Activated CD4-positive, alpha-beta memory T cell treated with anti-CD3 and anti-CD28 coated beads for 36 hours (primary cell): Measurements from ENCODE around the gene STAM2. TPM values are rescaled to one million over a fixed set of nuclear protein-coding genes. Genes with fewer than 3 reads are reported as not detected.
"Not testable (repeated sequence)": the region's sequence is repeated elsewhere in the genome, so short reads cannot be mapped to it uniquely, and the experiment has no call there.

Experiments
- CTCF ChIA-PET: fragments of 350-600 bp; sonication (Branson Sonifier 250); formaldehyde crosslinking; loops from one replicate; lab custom pipeline; 2021; ENCODE audit warnings: antibody characterized with exemption, inconsistent platforms; lab: Charles Lee
- POLR2A ChIA-PET: fragments of 350-600 bp; sonication (Branson Sonifier 250); formaldehyde crosslinking; loops from one replicate; lab custom pipeline; 2021; ENCODE audit warnings: antibody characterized with exemption; lab: Charles Lee
- DNase-seq: peaks from one replicate; pipeline ENCODE4 v3.0.0-alpha.2; 2020
- H3K27ac Mint-ChIP-seq: one replicate; pipeline ENCODE4 v1.8.0; 2021; ENCODE audit warnings: mixed read lengths
- H3K27me3 Mint-ChIP-seq: one replicate; pipeline ENCODE4 v1.8.0; 2021; ENCODE audit warnings: mixed read lengths
- H3K36me3 Mint-ChIP-seq: one replicate; pipeline ENCODE4 v1.8.0; 2021; ENCODE audit warnings: mixed read lengths
- H3K4me1 Mint-ChIP-seq: one replicate; pipeline ENCODE4 v1.8.0; 2021; ENCODE audit warnings: low read depth, mixed read lengths
- H3K4me3 Mint-ChIP-seq: one replicate; pipeline ENCODE4 v1.8.0; 2021; ENCODE audit warnings: mild to moderate bottlenecking, mixed read lengths
- H3K9me3 Mint-ChIP-seq: one replicate; pipeline ENCODE4 v1.8.0; 2021; ENCODE audit warnings: mixed read lengths
- intact Hi-C: fragments of 100-400 bp; cut with micrococcal nuclease; formaldehyde crosslinking; loops from one replicate; pipeline ENCODE4 v1.15.1; 2023
- total RNA-seq, 2 experiments: library from RNA; stranded (reverse); gene quantifications; one replicate each; pipeline ENCODE4 v1.2.3, GENCODE V29; 2021

The STAM2 gene
- total RNA-seq, 2 experiments from 2014 or later: 16.4 to 17.6 TPM

DNA sequence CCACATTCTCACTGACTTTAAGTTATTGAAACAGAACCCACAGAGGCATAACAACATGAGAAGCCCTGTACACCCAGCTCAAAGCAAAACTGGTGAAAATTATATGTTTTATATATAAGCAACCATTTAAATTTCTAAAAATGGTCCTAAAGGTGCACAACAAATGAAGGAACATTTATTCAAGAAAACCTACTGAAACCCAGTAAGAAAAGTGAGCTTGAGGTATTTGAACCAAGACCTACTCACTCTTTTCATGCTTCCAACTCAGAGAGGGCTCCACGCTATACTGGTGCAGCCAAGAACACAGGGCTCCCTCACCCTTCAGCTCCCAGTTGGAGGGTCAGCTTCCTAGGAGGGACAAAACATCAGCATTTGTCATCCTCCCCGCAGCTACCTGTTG lies 74.6 kb downstream of the STAM2 start:
- CTCF ChIA-PET: interaction anchor here (1.9 kb wide), 1 partner anchor 534 kb away, joined by 5 read pairs; no protein-coding TSS in a partner anchor
- Mint-ChIP-seq H3K4me1 (peaks cover 19% of the 10 kb centered on the region), H3K27me3 (peaks cover 36% of the 10 kb centered on the region), H3K4me3 (no peak overlapping the region), H3K36me3 (no peaks in the 10 kb centered on the region), H3K9me3 (no peaks in the 10 kb centered on the region), H3K27ac (no peak overlapping the region)
- intact Hi-C loops: no loop called here
- POLR2A ChIA-PET: no interaction called here
- DNase-seq: no peak

DNA sequence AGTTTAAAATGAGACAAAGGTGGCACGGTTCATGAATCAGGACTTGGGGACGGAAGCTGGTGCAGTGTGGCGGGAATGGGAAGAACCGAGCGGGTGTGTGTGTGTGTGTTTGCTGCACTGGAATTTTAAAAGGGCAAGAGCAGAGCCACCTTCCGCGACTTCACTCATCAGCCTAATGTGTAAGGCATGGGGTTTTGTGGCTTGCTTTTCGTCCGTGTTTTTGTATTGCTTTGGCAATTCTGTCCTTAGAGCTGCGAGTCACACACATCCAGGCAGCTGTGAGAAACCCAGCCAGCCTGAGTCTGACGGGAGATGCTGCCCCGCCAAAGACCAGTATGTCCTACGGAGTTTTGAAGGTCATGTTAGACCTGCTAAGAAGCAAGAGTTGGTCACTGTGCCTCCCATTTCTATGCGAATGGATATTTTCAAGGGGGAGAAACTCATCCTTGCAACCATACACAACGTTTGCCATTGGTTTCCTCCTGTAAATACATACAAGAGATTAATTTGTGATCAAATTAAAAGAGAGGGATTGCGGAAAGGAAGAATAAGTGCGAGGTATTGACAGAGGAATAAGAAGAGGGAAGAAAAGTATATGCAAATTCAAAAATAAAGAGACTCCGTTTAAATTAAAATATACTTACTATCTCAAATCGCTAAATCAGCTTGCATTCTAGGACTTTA lies 76.1 kb downstream of the STAM2 start:
- H3K9me3 Mint-ChIP-seq: no peaks in the 10 kb centered on the region
- H3K27ac Mint-ChIP-seq: no peak overlapping the region
- peak; percentile 14 for DNase-seq
- peaks cover 19% of the 10 kb centered on the region for H3K4me1 Mint-ChIP-seq
- peaks cover 41% of the 10 kb centered on the region for H3K27me3 Mint-ChIP-seq
- H3K4me3 Mint-ChIP-seq: peak overlapping the region; percentile 63
- H3K36me3 Mint-ChIP-seq: no peaks in the 10 kb centered on the region
- CTCF ChIA-PET: interaction anchor here (0.6 to 1.9 kb wide), 2 partner anchors 529 to 536 kb away, joined by 3 to 5 read pairs; no protein-coding TSS in a partner anchor
- intact Hi-C loops: loop anchor here (5.0 kb wide), 1 partner anchor 78 kb away; the partner anchor contains the start of gene STAM2
- POLR2A ChIA-PET: no interaction called here

DNA sequence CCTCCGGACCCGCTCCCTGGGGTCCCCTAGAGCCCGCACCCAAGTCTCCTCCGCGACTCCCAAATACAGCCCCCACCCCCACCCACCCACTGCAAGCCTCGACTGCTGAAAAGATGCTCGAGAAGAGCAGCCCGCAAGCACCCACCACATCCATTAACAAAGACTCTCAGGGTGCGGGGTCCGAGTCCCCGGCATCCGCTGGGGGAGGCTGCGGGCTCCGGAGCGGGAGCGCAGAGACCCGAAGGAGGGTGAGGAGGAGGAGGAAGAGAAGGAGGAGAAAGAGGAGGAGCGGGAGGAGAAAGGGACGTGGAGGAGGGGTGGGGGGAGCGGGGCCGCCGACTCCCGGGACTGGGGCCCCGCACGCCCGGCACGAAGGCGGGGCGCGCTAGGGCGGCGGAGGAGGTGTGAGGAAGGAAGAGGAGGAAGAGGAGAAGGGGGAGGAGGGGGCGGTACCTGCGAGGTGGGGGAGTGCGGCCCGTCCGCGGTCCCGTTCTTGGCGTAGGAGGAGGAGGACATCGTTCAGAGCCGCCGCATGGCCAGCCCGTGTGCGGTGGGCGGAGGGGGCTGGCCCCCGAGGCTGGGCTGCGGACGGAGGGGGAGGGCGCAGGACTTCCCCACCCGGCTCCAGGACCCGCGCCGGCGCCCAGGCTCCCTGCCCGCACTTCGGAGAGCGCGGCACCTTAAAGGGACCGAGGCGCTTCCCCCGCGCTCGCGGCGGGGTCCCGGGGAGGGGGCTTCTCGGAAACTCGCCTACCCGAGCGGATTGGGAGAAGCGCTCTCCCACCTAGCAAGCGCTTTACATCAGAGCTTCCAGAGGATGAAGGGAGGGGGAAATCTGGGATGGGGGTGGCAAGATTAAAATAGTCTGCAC lies 76.8 kb downstream of the STAM2 start, which contains the start of gene CACNB4:
Gene CACNB4, minus strand, starts transcription at position 549 of the 871 bp plus-strand sequence.
- peaks cover 39% of the 10 kb centered on the region for H3K27me3 Mint-ChIP-seq
- intact Hi-C loops: loop anchor here (5.0 kb wide), 1 partner anchor 79 kb away; the partner anchor contains the start of gene STAM2
- H3K27ac Mint-ChIP-seq: no peak within 1 kb of the TSS
- POLR2A ChIA-PET: no interaction called here
- peak within 1 kb of the TSS; percentile 63 for H3K4me3 Mint-ChIP-seq
- peak; percentile 13 for DNase-seq
- peaks cover 19% of the 10 kb centered on the region for H3K4me1 Mint-ChIP-seq
- CTCF ChIA-PET: interaction anchor here (0.6 to 1.9 kb wide), 2 partner anchors 530 to 537 kb away, joined by 3 to 5 read pairs; no protein-coding TSS in a partner anchor
- H3K9me3 Mint-ChIP-seq: no peaks in the 10 kb centered on the region
- H3K36me3 Mint-ChIP-seq: no peaks in the 10 kb centered on the region

DNA sequence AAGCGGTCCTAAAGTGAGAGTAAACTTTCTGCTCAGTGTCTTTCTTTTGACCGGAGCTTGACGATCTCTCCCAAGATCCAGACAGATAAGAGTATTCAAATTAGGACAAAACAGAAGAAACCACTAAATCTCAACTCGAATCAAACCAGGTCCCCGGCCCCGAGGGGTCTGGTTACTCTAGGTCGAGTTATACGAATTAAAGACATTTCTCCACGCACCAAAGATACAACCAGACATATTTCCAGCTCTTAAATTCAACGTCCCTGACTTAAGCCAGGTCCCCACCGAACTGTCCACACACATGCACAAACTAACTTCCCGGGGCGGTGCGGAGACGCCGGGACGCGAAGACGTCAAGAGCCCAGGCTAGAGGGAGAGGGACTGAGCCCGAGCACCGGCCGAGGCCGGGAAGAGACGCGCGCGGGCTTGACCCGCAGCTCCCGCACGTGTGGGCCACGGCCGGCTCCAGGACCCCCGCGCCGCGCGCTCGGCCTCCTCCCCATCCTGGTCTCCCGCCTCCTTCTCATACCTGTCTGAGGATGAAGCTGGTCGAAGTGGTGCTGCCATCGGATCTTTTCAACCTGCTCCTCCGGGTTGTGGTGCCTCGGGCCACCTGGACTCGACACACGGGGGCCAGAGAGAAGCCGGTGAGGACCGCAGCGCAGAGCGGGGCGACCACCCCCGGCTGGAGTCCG lies 77.6 kb downstream of the STAM2 start:
- Mint-ChIP-seq H3K27me3 (peaks cover 39% of the 10 kb centered on the region), H3K4me3 (peak overlapping the region; percentile 57), H3K27ac (no peak overlapping the region), H3K4me1 (peaks cover 19% of the 10 kb centered on the region), H3K9me3 (no peaks in the 10 kb centered on the region), H3K36me3 (no peaks in the 10 kb centered on the region)
- no peak for DNase-seq
- CTCF ChIA-PET: no interaction called here
- intact Hi-C loops: loop anchor here (5.0 kb wide), 1 partner anchor 79 kb away; the partner anchor contains the start of gene STAM2
- POLR2A ChIA-PET: no interaction called here

DNA sequence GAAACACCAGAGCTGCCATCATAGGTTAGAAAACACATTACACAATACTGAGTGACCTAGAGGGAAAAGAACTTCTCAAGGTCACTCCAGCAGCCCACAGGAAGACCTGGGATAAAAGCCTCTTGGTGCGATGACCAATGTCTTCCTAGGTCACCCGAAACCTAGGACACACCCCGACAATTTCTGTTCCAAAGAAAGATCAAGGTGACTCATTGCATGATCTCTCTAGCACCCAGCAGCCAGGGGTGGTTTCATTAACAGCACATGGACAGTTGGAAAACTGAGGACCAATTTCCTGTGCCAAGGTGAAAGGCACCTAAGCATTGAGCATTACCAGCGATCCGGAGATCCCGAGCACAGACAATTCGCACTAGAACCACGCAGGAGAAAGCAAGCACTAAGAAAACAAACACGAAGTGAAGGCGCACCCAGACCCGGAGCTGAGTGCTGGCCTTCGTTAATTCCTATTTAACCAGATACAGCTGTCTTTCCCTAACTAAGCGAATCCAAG lies 78.2 kb downstream of the STAM2 start:
- peaks cover 39% of the 10 kb centered on the region for H3K27me3 Mint-ChIP-seq

DNA sequence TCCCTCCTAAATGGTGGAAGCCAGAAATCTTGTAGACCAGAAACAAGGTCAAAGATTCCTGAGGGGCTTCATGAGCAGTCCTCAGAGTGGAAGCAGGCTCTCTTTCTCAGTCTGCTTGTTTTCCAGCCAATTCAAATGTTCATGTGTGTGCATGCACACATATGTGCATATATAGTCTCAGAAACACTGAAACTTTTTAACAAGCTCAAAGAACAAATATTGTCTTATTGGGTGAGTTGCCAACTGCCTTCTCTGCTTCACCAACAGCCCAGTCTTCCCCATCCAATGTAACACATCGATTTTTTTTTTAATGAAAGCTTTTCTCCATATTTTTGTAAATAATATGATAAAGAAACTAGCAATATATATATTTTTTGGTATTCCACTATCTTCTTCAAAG lies 80.4 kb downstream of the STAM2 start:
- H3K27ac Mint-ChIP-seq: no peak overlapping the region
- H3K27me3 Mint-ChIP-seq: peaks cover 29% of the 10 kb centered on the region
- no peaks in the 10 kb centered on the region for H3K36me3 Mint-ChIP-seq
- ChIA-PET POLR2A (no interaction called here), CTCF (no interaction called here)
- peaks cover 19% of the 10 kb centered on the region for H3K4me1 Mint-ChIP-seq
- intact Hi-C loops: loop anchor here (5.0 kb wide), 1 partner anchor 82 kb away; the partner anchor contains the start of gene STAM2
- no peak for DNase-seq
- H3K4me3 Mint-ChIP-seq: no peak overlapping the region
- H3K9me3 Mint-ChIP-seq: no peaks in the 10 kb centered on the region

More for the DNA sequence above, 78.2 kb downstream of the STAM2 start:
- DNase-seq: no peak
- no peak overlapping the region for H3K27ac Mint-ChIP-seq
- H3K36me3 Mint-ChIP-seq: no peaks in the 10 kb centered on the region
- intact Hi-C loops: loop anchor here (5.0 kb wide), 1 partner anchor 80 kb away; the partner anchor contains the start of gene STAM2
- peaks cover 19% of the 10 kb centered on the region for H3K4me1 Mint-ChIP-seq
- no peaks in the 10 kb centered on the region for H3K9me3 Mint-ChIP-seq
- ChIA-PET CTCF (no interaction called here), POLR2A (no interaction called here)
- peak overlapping the region; percentile 57 for H3K4me3 Mint-ChIP-seq

DNA sequence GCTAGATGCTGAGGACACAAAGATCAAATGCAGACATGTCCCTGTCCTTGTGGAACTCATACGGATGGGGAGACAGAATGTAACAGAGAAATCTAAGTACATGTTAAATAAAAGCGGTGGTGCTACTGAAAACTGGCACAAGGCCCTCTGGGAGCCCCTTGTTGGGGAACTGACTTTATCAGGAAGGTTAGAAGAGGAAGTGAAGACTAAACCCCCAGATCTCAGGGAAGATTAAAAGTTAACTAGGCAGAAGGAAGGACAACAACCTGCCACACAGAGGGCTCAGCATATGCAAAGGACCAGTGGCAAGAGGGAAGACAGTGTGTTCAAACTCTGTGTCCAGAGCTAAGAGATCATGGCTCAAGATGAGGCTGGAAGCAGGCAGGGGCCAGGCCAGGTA lies 81.5 kb downstream of the STAM2 start:
- Mint-ChIP-seq H3K9me3 (no peaks in the 10 kb centered on the region), H3K4me3 (no peak overlapping the region), H3K36me3 (no peaks in the 10 kb centered on the region), H3K27ac (no peak overlapping the region), H3K4me1 (peaks cover 10% of the 10 kb centered on the region), H3K27me3 (peaks cover 20% of the 10 kb centered on the region)
- POLR2A ChIA-PET: no interaction called here
- no peak for DNase-seq
- CTCF ChIA-PET: no interaction called here
- intact Hi-C loops: no loop called here

DNA sequence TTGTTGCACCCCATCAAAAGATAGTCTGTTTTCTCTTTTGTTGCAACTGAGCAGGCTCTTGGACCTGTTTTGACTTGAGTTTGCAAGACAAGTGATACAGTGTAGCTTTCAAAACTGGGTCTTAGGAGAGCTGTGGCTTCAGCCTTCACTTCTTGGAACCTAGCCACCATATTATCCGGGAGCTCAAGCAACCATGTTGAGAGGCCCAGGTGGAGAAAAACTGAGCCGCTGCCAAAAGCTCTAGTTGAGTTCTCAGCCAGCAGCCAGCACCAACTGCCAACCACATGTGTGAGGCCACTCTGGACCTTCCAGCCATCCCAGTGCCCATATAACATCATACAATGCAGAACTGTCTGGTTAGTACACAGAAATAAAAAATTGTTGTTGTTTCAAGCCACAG lies 82.1 kb downstream of the STAM2 start:
- Mint-ChIP-seq H3K4me3 (no peak overlapping the region), H3K4me1 (peaks cover 10% of the 10 kb centered on the region)

DNA sequence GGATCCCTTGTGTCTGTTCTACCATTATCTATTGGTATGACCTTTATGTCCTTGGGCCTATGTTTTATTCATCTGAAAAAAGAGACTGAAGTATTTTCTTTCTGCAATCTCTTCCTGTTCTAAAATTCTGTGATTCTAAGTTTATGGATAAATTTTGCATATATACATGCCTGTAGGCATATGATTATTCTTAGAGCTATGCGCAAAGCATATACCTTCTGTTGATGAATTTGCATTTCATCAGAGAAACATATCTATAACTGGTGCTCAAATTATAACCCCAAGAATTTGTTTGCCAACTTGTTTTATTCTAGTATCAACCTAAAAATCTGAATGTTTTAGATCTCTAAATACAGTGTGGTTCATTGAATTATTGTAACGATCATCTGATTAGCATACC lies 83.5 kb downstream of the STAM2 start:
- H3K4me1 Mint-ChIP-seq: peaks cover under 1% of the 10 kb centered on the region
- POLR2A ChIA-PET: no interaction called here
- no peaks in the 10 kb centered on the region for H3K36me3 Mint-ChIP-seq
- CTCF ChIA-PET: no interaction called here
- H3K27me3 Mint-ChIP-seq: peaks cover 9% of the 10 kb centered on the region
- no peak for DNase-seq
- no peak overlapping the region for H3K27ac Mint-ChIP-seq
- no peak overlapping the region for H3K4me3 Mint-ChIP-seq
- H3K9me3 Mint-ChIP-seq: no peaks in the 10 kb centered on the region
- intact Hi-C loops: no loop called here

More for the DNA sequence above, 82.1 kb downstream of the STAM2 start:
- Mint-ChIP-seq H3K27me3 (peaks cover 19% of the 10 kb centered on the region), H3K36me3 (no peaks in the 10 kb centered on the region), H3K27ac (no peak overlapping the region), H3K9me3 (no peaks in the 10 kb centered on the region)
- intact Hi-C loops: no loop called here
- ChIA-PET POLR2A (no interaction called here), CTCF (no interaction called here)
- DNase-seq: no peak

DNA sequence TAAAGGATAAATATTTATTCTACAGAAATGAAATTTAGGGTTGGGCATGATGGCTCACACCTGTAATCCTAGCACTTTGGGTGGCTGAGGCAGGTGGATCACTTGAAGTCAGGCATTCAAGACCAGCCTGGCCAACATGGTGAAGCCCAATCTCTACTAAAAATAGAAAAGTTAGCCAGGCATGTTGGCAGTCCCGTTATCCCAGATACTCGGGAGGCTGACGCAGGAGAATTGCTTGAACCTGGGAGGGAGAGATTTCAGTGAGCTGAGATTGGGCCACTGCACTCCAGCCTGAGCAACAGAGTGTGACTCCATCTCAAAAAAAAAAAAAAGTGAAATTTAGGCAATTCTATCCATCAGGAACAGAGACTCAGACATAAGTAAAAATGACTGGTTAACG lies 84.8 kb downstream of the STAM2 start:
- intact Hi-C loops, H3K4me3 Mint-ChIP-seq, DNase-seq, H3K4me1 Mint-ChIP-seq, POLR2A ChIA-PET, H3K27ac Mint-ChIP-seq, H3K9me3 Mint-ChIP-seq, H3K27me3 Mint-ChIP-seq, H3K36me3 Mint-ChIP-seq: not testable (repeated sequence)
- CTCF ChIA-PET: interaction anchor here (0.7 kb wide), 1 partner anchor 192 kb away, joined by 3 read pairs; no protein-coding TSS in a partner anchor

DNA sequence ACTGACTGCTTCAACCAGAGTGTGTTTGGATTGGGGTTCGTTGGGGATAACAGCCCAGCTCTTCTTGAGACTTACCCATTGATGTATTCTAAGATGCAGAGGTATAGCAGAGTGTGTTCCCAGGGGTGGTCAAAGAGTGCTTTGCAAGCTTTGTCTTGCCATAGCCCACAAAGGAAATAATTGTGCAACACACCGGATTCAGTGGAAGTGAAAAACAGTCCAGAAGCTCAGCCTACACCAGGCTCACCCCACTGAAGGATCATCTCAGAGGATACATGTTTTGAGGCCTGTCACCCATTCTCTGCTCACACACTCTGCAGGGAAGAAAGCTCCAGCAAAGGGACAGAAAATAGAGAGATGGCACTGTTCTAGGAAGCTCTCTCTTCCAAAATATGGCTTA lies 86.3 kb downstream of the STAM2 start:
- ChIA-PET CTCF (interaction anchor here (1.7 kb wide), 1 partner anchor 64 kb away, joined by 7 read pairs; no protein-coding TSS in a partner anchor), POLR2A (no interaction called here)
- intact Hi-C loops: no loop called here
- no peaks in the 10 kb centered on the region for H3K4me1 Mint-ChIP-seq
- H3K9me3 Mint-ChIP-seq: no peaks in the 10 kb centered on the region
- no peaks in the 10 kb centered on the region for H3K27me3 Mint-ChIP-seq
- DNase-seq: no peak
- H3K36me3 Mint-ChIP-seq: no peaks in the 10 kb centered on the region
- H3K27ac Mint-ChIP-seq: no peak overlapping the region
- no peak overlapping the region for H3K4me3 Mint-ChIP-seq
